ENCODE measurements around the gene MPEG1. TPM values are rescaled to one million over a fixed set of nuclear protein-coding genes. Genes with fewer than 3 reads are reported as not detected.

The MPEG1 gene
- total RNA-seq, 2 experiments from 2014 or later = 2.8 to 2.9 TPM

DNA sequence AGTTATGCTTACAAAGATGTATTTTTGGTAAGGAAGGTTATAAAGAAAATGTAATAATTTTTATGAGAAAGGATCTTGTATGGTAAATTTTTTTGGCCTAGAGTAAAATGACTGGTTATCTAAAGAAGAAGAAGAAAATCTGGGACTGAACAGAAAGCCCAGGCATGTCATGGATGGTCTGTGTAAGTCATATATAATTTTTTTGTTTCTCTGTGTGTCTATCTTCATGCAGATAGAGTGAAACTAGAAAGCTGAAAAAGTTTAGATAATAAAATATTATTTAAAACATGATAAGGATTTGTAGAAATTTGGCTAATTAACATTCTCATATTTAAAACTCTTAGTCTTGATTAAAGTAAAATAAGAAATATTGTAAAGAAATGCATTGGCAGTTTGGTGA lies 27.6 kb upstream of the MPEG1 start:
- no peaks in the 10 kb centered on the region for H3K4me1 Mint-ChIP-seq (ENCODE audit: low read depth)
- peaks cover 3% of the 10 kb centered on the region for H3K9me3 Mint-ChIP-seq
- ChIA-PET CTCF (no interaction called here), POLR2A (no interaction called here)
- ATAC-seq (ENCODE audit: poor library complexity) = no peak
- no peak overlapping the region for H3K27ac ChIP-seq (ENCODE audit: low read depth in 1 of 2, low read length in 2 of 2)
- TF ChIP-seq, protein P1, sequence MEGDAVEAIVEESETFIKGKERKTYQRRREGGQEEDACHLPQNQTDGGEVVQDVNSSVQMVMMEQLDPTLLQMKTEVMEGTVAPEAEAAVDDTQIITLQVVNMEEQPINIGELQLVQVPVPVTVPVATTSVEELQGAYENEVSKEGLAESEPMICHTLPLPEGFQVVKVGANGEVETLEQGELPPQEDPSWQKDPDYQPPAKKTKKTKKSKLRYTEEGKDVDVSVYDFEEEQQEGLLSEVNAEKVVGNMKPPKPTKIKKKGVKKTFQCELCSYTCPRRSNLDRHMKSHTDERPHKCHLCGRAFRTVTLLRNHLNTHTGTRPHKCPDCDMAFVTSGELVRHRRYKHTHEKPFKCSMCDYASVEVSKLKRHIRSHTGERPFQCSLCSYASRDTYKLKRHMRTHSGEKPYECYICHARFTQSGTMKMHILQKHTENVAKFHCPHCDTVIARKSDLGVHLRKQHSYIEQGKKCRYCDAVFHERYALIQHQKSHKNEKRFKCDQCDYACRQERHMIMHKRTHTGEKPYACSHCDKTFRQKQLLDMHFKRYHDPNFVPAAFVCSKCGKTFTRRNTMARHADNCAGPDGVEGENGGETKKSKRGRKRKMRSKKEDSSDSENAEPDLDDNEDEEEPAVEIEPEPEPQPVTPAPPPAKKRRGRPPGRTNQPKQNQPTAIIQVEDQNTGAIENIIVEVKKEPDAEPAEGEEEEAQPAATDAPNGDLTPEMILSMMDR (IDR thresholded peaks at IDR 0.05) = no peak
- no peaks in the 10 kb centered on the region for H3K36me3 Mint-ChIP-seq (ENCODE audit: low read depth)
- intact Hi-C loops (cut with DNase I, micrococcal nuclease) = no loop called here
- DNase-seq = no peak
- H3K36me3 ChIP-seq (ENCODE audit: insufficient read depth, low read length) = no peaks in the 10 kb centered on the region
- H3K4me3 ChIP-seq (ENCODE audit: low read length) = no peak overlapping the region
- H3K4me3 Mint-ChIP-seq = no peak overlapping the region
- no peaks in the 10 kb centered on the region for H3K27me3 Mint-ChIP-seq
- H3K27ac Mint-ChIP-seq = no peak overlapping the region
- no peaks in the 10 kb centered on the region for H3K4me1 ChIP-seq (ENCODE audit: insufficient read depth, low read length)
- no peaks in the 10 kb centered on the region for H3K27me3 ChIP-seq (ENCODE audit: control insufficient read depth in 1 of 2, insufficient read depth in 2 of 2, low read length in 2 of 2)
- H3K9me3 ChIP-seq (ENCODE audit: control insufficient read depth in 1 of 2, insufficient read depth in 1 of 2, low read length in 2 of 2) = peaks cover 0 to 7% of the 10 kb centered on the region in 2 experiments

DNA sequence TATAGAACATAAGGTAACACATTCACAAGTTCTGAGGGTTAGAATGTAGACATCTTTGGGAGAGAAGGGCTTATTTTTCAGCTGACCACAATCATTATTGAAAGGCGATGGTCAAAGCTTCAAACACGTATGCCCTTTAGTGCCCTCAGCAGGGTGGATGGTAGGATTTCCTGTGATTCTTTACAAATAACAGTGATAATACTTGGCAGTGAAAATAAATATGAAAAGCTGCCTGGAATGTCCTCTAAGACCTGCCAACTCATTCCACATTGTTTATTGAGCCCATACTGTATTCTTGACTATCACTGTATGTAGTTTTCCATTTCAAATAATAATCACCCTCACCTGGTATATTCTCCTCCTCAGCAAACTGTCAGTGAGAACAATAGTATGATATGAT lies 13.7 kb upstream of the MPEG1 start:
- TF ChIP-seq, protein P1 (IDR thresholded peaks at IDR 0.05) = no peak
- DNase-seq = no peak
- ChIA-PET POLR2A (no interaction called here), CTCF (interaction anchor here (0.6 kb wide), 1 partner anchor 719 kb away, joined by 3 read pairs; no protein-coding TSS in a partner anchor)
- Mint-ChIP-seq H3K4me1 (ENCODE audit: low read depth) (no peaks in the 10 kb centered on the region), H3K36me3 (ENCODE audit: low read depth) (no peaks in the 10 kb centered on the region), H3K27ac (no peak overlapping the region), H3K27me3 (no peaks in the 10 kb centered on the region), H3K4me3 (no peak overlapping the region), H3K9me3 (no peaks in the 10 kb centered on the region)
- Histone ChIP-seq H3K27ac (ENCODE audit: low read depth in 1 of 2, low read length in 2 of 2) (no peak overlapping the region), H3K27me3 (ENCODE audit: control insufficient read depth in 1 of 2, insufficient read depth in 2 of 2, low read length in 2 of 2) (no peaks in the 10 kb centered on the region), H3K36me3 (ENCODE audit: insufficient read depth, low read length) (no peaks in the 10 kb centered on the region), H3K4me1 (ENCODE audit: insufficient read depth, low read length) (no peaks in the 10 kb centered on the region), H3K4me3 (ENCODE audit: low read length) (no peak overlapping the region), H3K9me3 (ENCODE audit: control insufficient read depth in 1 of 2, insufficient read depth in 1 of 2, low read length in 2 of 2) (peaks cover 0 to 3% of the 10 kb centered on the region in 2 experiments)
- no peak for ATAC-seq (ENCODE audit: poor library complexity)
- intact Hi-C loops (cut with DNase I, micrococcal nuclease) = no loop called here

DNA sequence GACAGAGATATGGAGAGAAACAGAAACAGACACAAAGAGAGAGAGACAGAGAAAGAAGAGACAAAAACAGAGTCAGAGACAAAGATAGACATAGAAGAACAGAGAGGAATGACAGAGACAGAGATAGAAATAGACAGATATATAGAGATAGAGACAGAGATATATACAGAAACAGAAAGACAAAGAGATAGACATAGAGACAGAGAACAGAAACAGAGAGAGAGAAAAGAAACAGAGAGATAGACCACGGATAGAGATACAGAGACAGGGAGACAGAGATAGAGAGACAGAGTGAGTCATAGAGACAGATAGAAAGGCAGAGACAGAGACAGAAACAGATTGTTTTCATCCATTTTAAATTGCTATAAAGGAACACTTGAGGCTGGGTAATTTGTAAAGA lies 12.3 kb upstream of the MPEG1 start:
- Mint-ChIP-seq H3K36me3 (ENCODE audit: low read depth) (no peaks in the 10 kb centered on the region), H3K4me3 (no peak overlapping the region), H3K27ac (no peak overlapping the region), H3K27me3 (no peaks in the 10 kb centered on the region), H3K4me1 (ENCODE audit: low read depth) (no peaks in the 10 kb centered on the region), H3K9me3 (no peaks in the 10 kb centered on the region)
- Histone ChIP-seq H3K36me3 (ENCODE audit: insufficient read depth, low read length) (no peaks in the 10 kb centered on the region), H3K27me3 (ENCODE audit: control insufficient read depth in 1 of 2, insufficient read depth in 2 of 2, low read length in 2 of 2) (no peaks in the 10 kb centered on the region), H3K4me1 (ENCODE audit: insufficient read depth, low read length) (no peaks in the 10 kb centered on the region), H3K27ac (ENCODE audit: low read depth in 1 of 2, low read length in 2 of 2) (no peak overlapping the region), H3K4me3 (ENCODE audit: low read length) (no peak overlapping the region), H3K9me3 (ENCODE audit: control insufficient read depth in 1 of 2, insufficient read depth in 1 of 2, low read length in 2 of 2) (no peaks in the 10 kb centered on the region)
- no peak for ATAC-seq (ENCODE audit: poor library complexity)
- intact Hi-C loops (cut with DNase I, micrococcal nuclease) = no loop called here
- DNase-seq = no peak
- ChIA-PET CTCF (no interaction called here), POLR2A (no interaction called here)
- TF ChIP-seq, protein P1 (IDR thresholded peaks at IDR 0.05) = no peak
